ENCODE measurements around the gene ZNF845.
A peak's percentile ranks its signal among the peaks of the same experiment; 100 is the strongest.
"Not testable (repeated sequence)": the region's sequence is repeated elsewhere in the genome, so short reads cannot be mapped to it uniquely, and the experiment has no call there.

Gene ZNF845

DNA sequence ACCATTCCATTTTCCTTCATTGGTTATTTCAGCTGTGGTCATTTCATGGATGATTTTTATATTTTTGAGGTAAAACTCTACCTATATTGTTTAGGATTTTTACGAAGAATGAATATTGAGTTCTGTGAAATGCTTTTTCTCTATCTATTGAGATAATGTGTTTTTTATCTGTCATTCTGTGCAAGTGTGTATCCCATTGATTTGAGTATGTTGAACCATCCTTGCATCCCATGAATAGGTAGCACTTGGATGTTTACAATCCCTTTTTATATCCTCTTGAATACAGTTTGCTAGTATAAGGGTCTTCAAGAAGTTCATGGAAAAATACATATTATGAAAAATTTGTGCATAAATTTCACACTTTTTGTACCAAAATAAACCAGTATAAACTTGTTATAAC lies 22.2 kb downstream of the ZNF845 start:
- TF ChIP-seq, protein P1, sequence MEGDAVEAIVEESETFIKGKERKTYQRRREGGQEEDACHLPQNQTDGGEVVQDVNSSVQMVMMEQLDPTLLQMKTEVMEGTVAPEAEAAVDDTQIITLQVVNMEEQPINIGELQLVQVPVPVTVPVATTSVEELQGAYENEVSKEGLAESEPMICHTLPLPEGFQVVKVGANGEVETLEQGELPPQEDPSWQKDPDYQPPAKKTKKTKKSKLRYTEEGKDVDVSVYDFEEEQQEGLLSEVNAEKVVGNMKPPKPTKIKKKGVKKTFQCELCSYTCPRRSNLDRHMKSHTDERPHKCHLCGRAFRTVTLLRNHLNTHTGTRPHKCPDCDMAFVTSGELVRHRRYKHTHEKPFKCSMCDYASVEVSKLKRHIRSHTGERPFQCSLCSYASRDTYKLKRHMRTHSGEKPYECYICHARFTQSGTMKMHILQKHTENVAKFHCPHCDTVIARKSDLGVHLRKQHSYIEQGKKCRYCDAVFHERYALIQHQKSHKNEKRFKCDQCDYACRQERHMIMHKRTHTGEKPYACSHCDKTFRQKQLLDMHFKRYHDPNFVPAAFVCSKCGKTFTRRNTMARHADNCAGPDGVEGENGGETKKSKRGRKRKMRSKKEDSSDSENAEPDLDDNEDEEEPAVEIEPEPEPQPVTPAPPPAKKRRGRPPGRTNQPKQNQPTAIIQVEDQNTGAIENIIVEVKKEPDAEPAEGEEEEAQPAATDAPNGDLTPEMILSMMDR (IDR thresholded peaks at IDR 0.05; ENCODE audit: low read depth, low read length, missing control alignments) = no peak
- H3K4me3 ChIP-seq (ENCODE audit: low read depth, low read length) = no peak overlapping the region
- H3K36me3 ChIP-seq (replicated peaks) = peaks cover 16% of the 10 kb centered on the region
- no peak for DNase-seq
- no peaks in the 10 kb centered on the region for H3K27me3 ChIP-seq (replicated peaks)
- H3K27ac ChIP-seq = no peak overlapping the region
- in situ Hi-C loops (cut with HindIII; ENCODE audit: low pct_ligation_motif_present, low sequenced_read_pairs) = no loop called here

- in situ Hi-C loops (cut with HindIII; ENCODE audit: low pct_ligation_motif_present, low sequenced_read_pairs) = no loop called here
- no peak for DNase-seq
- TF ChIP-seq, protein P1 (IDR thresholded peaks at IDR 0.05; ENCODE audit: low read depth, low read length, missing control alignments) = no peak
- Histone ChIP-seq H3K4me3 (ENCODE audit: low read depth, low read length) (no peak overlapping the region), H3K27ac (no peak overlapping the region), H3K36me3 (replicated peaks) (peaks cover 3% of the 10 kb centered on the region), H3K27me3 (replicated peaks) (no peaks in the 10 kb centered on the region)
Observed at GRCh38 chr19:53357821-53358581, 24.5 kb downstream of the ZNF845 start.

GRCh38 chr19:53360056-53360455 lies 26.5 kb downstream of the ZNF845 start:
- H3K4me3 ChIP-seq (ENCODE audit: low read depth, low read length); in situ Hi-C loops (cut with HindIII; ENCODE audit: low pct_ligation_motif_present, low sequenced_read_pairs); DNase-seq; H3K36me3 ChIP-seq (replicated peaks); H3K27me3 ChIP-seq (replicated peaks); H3K27ac ChIP-seq: not testable (repeated sequence)

DNA sequence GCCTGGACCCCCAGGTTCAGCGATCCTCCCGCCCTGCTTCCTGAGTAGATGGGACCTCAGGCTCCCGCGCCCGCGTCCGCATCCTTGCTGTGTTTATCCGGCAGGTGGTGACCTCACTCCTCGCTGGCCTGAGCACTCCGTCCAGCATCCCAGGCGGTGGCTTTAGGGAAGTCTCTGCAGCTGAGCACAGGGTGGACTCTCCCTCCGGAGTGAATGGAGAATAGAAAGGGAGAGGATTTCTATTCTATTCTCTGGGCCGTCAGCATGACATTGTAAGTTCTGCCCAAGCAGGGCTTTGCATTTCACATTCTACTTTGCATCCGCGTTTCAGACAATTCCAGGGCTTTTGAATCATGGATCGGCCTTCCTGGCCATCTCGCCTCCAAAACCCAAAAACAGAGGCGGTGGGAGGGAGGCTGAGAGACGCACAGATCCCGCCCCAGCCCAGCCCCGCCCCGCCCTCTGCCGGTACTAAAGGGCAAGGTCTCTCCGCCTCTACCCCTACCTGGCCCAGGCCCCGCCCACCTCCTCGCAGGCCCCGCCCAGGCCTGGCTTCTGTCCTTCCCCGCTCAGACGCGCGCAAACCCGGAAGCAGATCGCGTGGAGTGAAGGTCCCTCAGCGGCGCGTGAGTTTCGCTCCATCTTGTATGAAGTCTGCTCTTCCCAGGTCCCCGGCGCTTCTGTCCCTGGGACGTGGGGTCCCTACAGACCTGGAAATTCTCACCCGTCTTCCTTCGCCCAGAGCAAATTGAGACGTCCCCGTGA lies 31.8 kb downstream of the ZNF845 start, which contains the start of gene ZNF525:
Gene ZNF525, plus strand, starts transcription at position 572 of the 765 bp plus-strand sequence. CDS start 6,577 bp downstream, outside the sequence.
- H3K27ac ChIP-seq = no peak within 1 kb of the TSS
- TF ChIP-seq, protein P1 (IDR thresholded peaks at IDR 0.05; ENCODE audit: low read depth, low read length, missing control alignments) = peak; percentile 35
- peak; percentile 69 for DNase-seq
- peak within 1 kb of the TSS; percentile 69 for H3K4me3 ChIP-seq (ENCODE audit: low read depth, low read length)
- no peaks in the 10 kb centered on the region for H3K36me3 ChIP-seq (replicated peaks)
- H3K27me3 ChIP-seq (replicated peaks) = no peaks in the 10 kb centered on the region
- in situ Hi-C loops (cut with HindIII; ENCODE audit: low pct_ligation_motif_present, low sequenced_read_pairs) = no loop called here

- TF ChIP-seq, protein P1 (IDR thresholded peaks at IDR 0.05; ENCODE audit: low read depth, low read length, missing control alignments) = no peak
- Histone ChIP-seq H3K4me3 (ENCODE audit: low read depth, low read length) (peak overlapping the region; percentile 69), H3K27me3 (replicated peaks) (no peaks in the 10 kb centered on the region), H3K27ac (no peak overlapping the region), H3K36me3 (replicated peaks) (no peaks in the 10 kb centered on the region)
- in situ Hi-C loops (cut with HindIII; ENCODE audit: low pct_ligation_motif_present, low sequenced_read_pairs) = no loop called here
- DNase-seq = peak; percentile 27
Observed at GRCh38 chr19:53365899-53366493, 32.4 kb downstream of the ZNF845 start.

DNA sequence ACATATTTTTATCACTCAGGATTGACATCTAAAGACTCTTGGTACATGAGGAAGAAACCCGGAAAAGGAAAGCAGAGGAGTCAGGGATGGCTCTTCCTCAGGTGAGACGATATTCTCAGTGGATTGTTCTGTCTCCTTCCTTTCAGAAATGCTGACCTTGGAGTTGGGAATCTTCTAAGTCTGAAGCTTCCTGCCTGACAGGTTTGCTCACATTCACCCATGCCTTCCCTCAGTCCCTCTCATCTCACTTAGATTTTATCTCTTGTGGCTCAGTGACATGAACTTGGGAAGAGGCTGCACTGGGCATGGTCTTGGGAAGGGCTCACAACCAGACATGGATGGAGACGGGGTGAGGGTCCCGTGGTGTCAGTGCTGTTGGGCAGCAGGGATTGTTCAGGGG lies 38.6 kb downstream of the ZNF845 start:
- no peak for DNase-seq
- Histone ChIP-seq H3K27ac (no peak overlapping the region), H3K4me3 (ENCODE audit: low read depth, low read length) (no peak overlapping the region), H3K27me3 (replicated peaks) (no peaks in the 10 kb centered on the region), H3K36me3 (replicated peaks) (peaks cover 3% of the 10 kb centered on the region)
- TF ChIP-seq, protein P1 (IDR thresholded peaks at IDR 0.05; ENCODE audit: low read depth, low read length, missing control alignments) = no peak
- in situ Hi-C loops (cut with HindIII; ENCODE audit: low pct_ligation_motif_present, low sequenced_read_pairs) = no loop called here

Data from brain microvascular endothelial cell (primary cell).